HEK293 (cell line): ENCODE data around the gene ATP8A1.

Source experiments
- CTCF ChIA-PET: fragments of 350-600 bp; formaldehyde crosslinking; extraction: SDS; loops from one replicate; lab custom pipeline; 2021; ENCODE audit warnings: antibody characterized with exemption; lab: Yijun Ruan, JAX
- POLR2A ChIA-PET: fragments of 300-600 bp; formaldehyde crosslinking; extraction: SDS; loops from one replicate; lab custom pipeline; 2020; ENCODE audit warnings: antibody characterized with exemption, inconsistent platforms; lab: Yijun Ruan, JAX
- H3K27ac ChIP-seq: fragments of 200-500 bp; sonication (Bioruptor generic); 2 replicates; pipeline ENCODE4 v1.5.1; 2014; ENCODE audit warnings: low read depth, low read length, control low read depth, inconsistent platforms; ENCODE audit errors: extremely low read depth
- H3K36me3 ChIP-seq, 2 experiments: fragments of 200-500 bp in 1 of 2; sonication (Bioruptor generic) in 1 of 2; 1 replicate in 1 of 2; 2 replicates in 1 of 2; pipeline ENCODE4 v1.5.1; 2014 to 2017; ENCODE audit warnings: inconsistent platforms in 2 of 2, low read length in 2 of 2; ENCODE audit not compliant: control insufficient read depth in 2 of 2, insufficient read depth in 1 of 2
- H3K4me1 ChIP-seq: fragments of 200-500 bp; sonication (Bioruptor generic); 2 replicates; pipeline ENCODE4 v1.5.1; 2014; ENCODE audit warnings: mild to moderate bottlenecking, low read length, inconsistent platforms; ENCODE audit not compliant: control insufficient read depth, insufficient read depth
- H3K4me3 ChIP-seq: 2 replicates; pipeline ENCODE4 v1.5.1; 2011; ENCODE audit warnings: low read depth, mild to moderate bottlenecking, control low read depth, low read length, moderate library complexity
- H3K9me3 ChIP-seq: fragments of 200-500 bp; sonication (Bioruptor generic); 2 replicates; pipeline ENCODE4 v1.5.1; 2014; ENCODE audit warnings: low read depth, low read length, inconsistent platforms; ENCODE audit not compliant: control insufficient read depth, insufficient read depth
- KLF1 ChIP-seq: fragments of 450-650 bp; formaldehyde crosslinking; IDR thresholded peaks from 2 replicates; pipeline ENCODE4 v1.5.1; 2016; ENCODE audit warnings: missing biosample characterization, missing genetic modification characterization
- PRDM1 ChIP-seq: fragments of 450-650 bp; formaldehyde crosslinking; IDR thresholded peaks from 2 replicates; pipeline ENCODE4; 2016; ENCODE audit warnings: missing biosample characterization, missing genetic modification characterization
- PRDM6 ChIP-seq: fragments of 450-650 bp; formaldehyde crosslinking; IDR thresholded peaks from 2 replicates; pipeline ENCODE4 v1.5.1; 2017; ENCODE audit warnings: missing biosample characterization, missing genetic modification characterization
- SCRT1 ChIP-seq: fragments of 450-650 bp; formaldehyde crosslinking; IDR thresholded peaks from 2 replicates; pipeline ENCODE4 v1.5.1; 2016; ENCODE audit warnings: missing biosample characterization, missing genetic modification characterization, borderline replicate concordance
- TRIM28 ChIP-seq: IDR thresholded peaks from 2 replicates; pipeline ENCODE4 v1.6.1; 2011; ENCODE audit warnings: low read length, control low read depth, borderline replicate concordance
- ZFP37 ChIP-seq: fragments of 450-650 bp; formaldehyde crosslinking; IDR thresholded peaks from 2 replicates; pipeline ENCODE4 v1.5.1; 2016; ENCODE audit warnings: missing biosample characterization, missing genetic modification characterization
- ZNF133 ChIP-seq: fragments of 450-650 bp; formaldehyde crosslinking; IDR thresholded peaks from 2 replicates; pipeline ENCODE4 v1.5.1; 2016; ENCODE audit warnings: missing biosample characterization, missing genetic modification characterization
- ZNF174 ChIP-seq: fragments of 450-650 bp; formaldehyde crosslinking; IDR thresholded peaks from 2 replicates; pipeline ENCODE4 v1.5.0; 2017; ENCODE audit warnings: missing biosample characterization, mild to moderate bottlenecking, missing genetic modification characterization
- ZNF266 ChIP-seq: fragments of 450-650 bp; formaldehyde crosslinking; IDR thresholded peaks from 2 replicates; pipeline ENCODE4 v1.5.1; 2016; ENCODE audit warnings: missing biosample characterization, missing genetic modification characterization, low read depth
- ZNF280D ChIP-seq: fragments of 450-650 bp; formaldehyde crosslinking; IDR thresholded peaks from 2 replicates; pipeline ENCODE4 v1.5.1; 2016; ENCODE audit warnings: missing biosample characterization, missing genetic modification characterization
- ZNF324 ChIP-seq: fragments of 450-650 bp; formaldehyde crosslinking; IDR thresholded peaks from 2 replicates; pipeline ENCODE4 v1.5.1; 2016; ENCODE audit warnings: missing biosample characterization, missing genetic modification characterization
- ZNF423 ChIP-seq: fragments of 450-650 bp; formaldehyde crosslinking; IDR thresholded peaks from 2 replicates; pipeline ENCODE4 v1.5.1; 2016; ENCODE audit warnings: missing biosample characterization, missing genetic modification characterization
- ZNF561 ChIP-seq: fragments of 450-650 bp; IDR thresholded peaks from 2 replicates; pipeline ENCODE4 v1.5.1; 2018; ENCODE audit warnings: missing biosample characterization, missing genetic modification characterization, borderline replicate concordance
- ZNF639 ChIP-seq: fragments of 450-650 bp; formaldehyde crosslinking; IDR thresholded peaks from 2 replicates; pipeline ENCODE4 v1.5.1; 2016; ENCODE audit warnings: missing biosample characterization, missing genetic modification characterization
- ZNF747 ChIP-seq: fragments of 450-650 bp; formaldehyde crosslinking; IDR thresholded peaks from 2 replicates; pipeline ENCODE4 v1.5.1; 2016; ENCODE audit warnings: missing biosample characterization, missing genetic modification characterization
- ZNF785 ChIP-seq: fragments of 450-650 bp; formaldehyde crosslinking; IDR thresholded peaks from 2 replicates; pipeline ENCODE4 v1.5.1; 2016; ENCODE audit warnings: missing biosample characterization, missing genetic modification characterization
- ZNF830 ChIP-seq: fragments of 450-650 bp; IDR thresholded peaks from 2 replicates; pipeline ENCODE4 v1.5.0; 2018; ENCODE audit warnings: missing biosample characterization, missing genetic modification characterization, low read depth, mild to moderate bottlenecking, moderate library complexity
- ZNF843 ChIP-seq: fragments of 450-650 bp; formaldehyde crosslinking; IDR thresholded peaks from 2 replicates; pipeline ENCODE4 v1.5.1; 2016; ENCODE audit warnings: missing biosample characterization, missing genetic modification characterization
- ZSCAN4 ChIP-seq: fragments of 450-650 bp; formaldehyde crosslinking; IDR thresholded peaks from 2 replicates; pipeline ENCODE4 v1.5.1; 2017; ENCODE audit warnings: missing biosample characterization, missing genetic modification characterization
- ZSCAN5A ChIP-seq: fragments of 450-650 bp; formaldehyde crosslinking; IDR thresholded peaks from 2 replicates; pipeline ENCODE4 v1.5.1; 2016; ENCODE audit warnings: missing biosample characterization, missing genetic modification characterization

The ATP8A1 gene

GRCh38 chr4:42391355-42391664, 265.6 kb downstream of the ATP8A1 start:
- no peaks in the 10 kb centered on the region for H3K9me3 ChIP-seq
- POLR2A ChIA-PET = no interaction called here
- H3K4me1 ChIP-seq = no peaks in the 10 kb centered on the region
- H3K27ac ChIP-seq = no peak overlapping the region
- H3K4me3 ChIP-seq = no peak overlapping the region
- CTCF ChIA-PET = interaction anchor here (1.4 kb wide), 1 partner anchor 20 kb away, joined by 3 read pairs; no protein-coding TSS in a partner anchor
- TF ChIP-seq ZNF561 (tag by site-specific recombination) = no peak
- no peak for TF ChIP-seq ZNF174
- H3K36me3 ChIP-seq = no peaks in the 10 kb centered on the region

GRCh38 chr4:42390622-42391354, 266.1 kb downstream of the ATP8A1 start:
- POLR2A ChIA-PET = no interaction called here
- Histone ChIP-seq H3K4me3 (no peak overlapping the region), H3K27ac (no peak overlapping the region), H3K36me3 (no peaks in the 10 kb centered on the region), H3K4me1 (no peaks in the 10 kb centered on the region), H3K9me3 (no peaks in the 10 kb centered on the region)
- CTCF ChIA-PET = interaction anchor here (0.7 to 1.4 kb wide), 2 partner anchors 19 to 514 kb away, joined by 3 read pairs; no protein-coding TSS in a partner anchor
- TF ChIP-seq ZNF843 (tag by site-specific recombination) (no peak), PRDM1 (no peak), ZFP37 (tag by site-specific recombination) (no peak), KLF1 (tag by site-specific recombination) (no peak), ZNF423 (tag by site-specific recombination) (no peak)

GRCh38 chr4:42385516-42385915, 271.4 kb downstream of the ATP8A1 start:
- no peak overlapping the region for H3K27ac ChIP-seq
- CTCF ChIA-PET = no interaction called here

More at GRCh38 chr4:42385516-42385915, 271.4 kb downstream of the ATP8A1 start:
- no peaks in the 10 kb centered on the region for H3K4me1 ChIP-seq
- TF ChIP-seq ZNF639 (tag by site-specific recombination) (no peak), ZNF324 (tag by site-specific recombination) (no peak), ZNF133 (tag by site-specific recombination) (no peak), ZSCAN5A (tag by site-specific recombination) (no peak), ZNF266 (tag by site-specific recombination) (no peak), ZNF747 (no peak), SCRT1 (tag by site-specific recombination) (no peak), ZNF785 (tag by site-specific recombination) (no peak), ZNF830 (tag by site-specific recombination) (no peak), ZSCAN4 (tag by site-specific recombination) (no peak), TRIM28 (no peak), PRDM6 (tag by site-specific recombination) (no peak), ZNF561 (tag by site-specific recombination) (no peak), ZNF280D (tag by site-specific recombination) (no peak)
- TF ChIP-seq, all 188 proteins: peak for 0
- Histone ChIP-seq H3K36me3 (no peaks in the 10 kb centered on the region), H3K4me3 (no peak overlapping the region), H3K9me3 (no peaks in the 10 kb centered on the region)
- POLR2A ChIA-PET = interaction anchor here (0.7 kb wide), 1 partner anchor 549 kb away, joined by 4 read pairs; no protein-coding TSS in a partner anchor
